Lower leg skin (tissue), 4 donors: Measurements from ENCODE around the gene ELFN1. TPM values are rescaled to one million over a fixed set of nuclear protein-coding genes. Genes with fewer than 3 reads are reported as not detected.

ENCODE experiments used
- DNase-seq, 2 donors: peaks; one replicate each; pipeline ENCODE4 v3.0.0-alpha.2; 2019; ENCODE audit warnings: low spot score in 2 of 2
- H3K4me3 ChIP-seq: fragments of 200-600 bp; sonication (generic); 2 replicates; pipeline ENCODE4 v1.5.1; 2017; ENCODE audit warnings: mild to moderate bottlenecking, low read depth; ENCODE audit not compliant: poor library complexity, severe bottlenecking
- POLR2A ChIP-seq, 2 donors: fragments of 450-650 bp; IDR thresholded peaks; one replicate each; pipeline ENCODE4 v1.6.1; 2016 to 2017; ENCODE audit warnings: antibody characterized with exemption in 2 of 2, mild to moderate bottlenecking in 1 of 2, moderate library complexity in 1 of 2
- WGBS, 2 donors: methylation state at CpG; one replicate each; pipeline ENCODE4 v1.1.5; 2018; 5-methylcytosine and 5-hydroxymethylcytosine counted together
- intact Hi-C: fragments of 100-400 bp; cut with DNase I; formaldehyde crosslinking; loops from one replicate; pipeline ENCODE4 v1.15.0; 2023; ENCODE audit warnings: low total_unique reads
- total RNA-seq, 4 donors: library from RNA; depleted of rRNA; stranded (reverse); fragments of >200 nt; gene quantifications; one replicate each; pipeline ENCODE4 v1.1.0, GENCODE V29; 2016
- TF ChIP-seq, protein P1 (sequence below), 3 donors: fragments of 450-650 bp; IDR thresholded peaks; one replicate each; pipeline ENCODE4 v1.5.1; 2016; ENCODE audit warnings: antibody characterized with exemption in 3 of 3, mild to moderate bottlenecking in 3 of 3, moderate library complexity in 2 of 3

The ELFN1 gene
- total RNA-seq, 4 donors from 2014 or later = 1.2 to 2.6 (median 1.8) TPM

DNA sequence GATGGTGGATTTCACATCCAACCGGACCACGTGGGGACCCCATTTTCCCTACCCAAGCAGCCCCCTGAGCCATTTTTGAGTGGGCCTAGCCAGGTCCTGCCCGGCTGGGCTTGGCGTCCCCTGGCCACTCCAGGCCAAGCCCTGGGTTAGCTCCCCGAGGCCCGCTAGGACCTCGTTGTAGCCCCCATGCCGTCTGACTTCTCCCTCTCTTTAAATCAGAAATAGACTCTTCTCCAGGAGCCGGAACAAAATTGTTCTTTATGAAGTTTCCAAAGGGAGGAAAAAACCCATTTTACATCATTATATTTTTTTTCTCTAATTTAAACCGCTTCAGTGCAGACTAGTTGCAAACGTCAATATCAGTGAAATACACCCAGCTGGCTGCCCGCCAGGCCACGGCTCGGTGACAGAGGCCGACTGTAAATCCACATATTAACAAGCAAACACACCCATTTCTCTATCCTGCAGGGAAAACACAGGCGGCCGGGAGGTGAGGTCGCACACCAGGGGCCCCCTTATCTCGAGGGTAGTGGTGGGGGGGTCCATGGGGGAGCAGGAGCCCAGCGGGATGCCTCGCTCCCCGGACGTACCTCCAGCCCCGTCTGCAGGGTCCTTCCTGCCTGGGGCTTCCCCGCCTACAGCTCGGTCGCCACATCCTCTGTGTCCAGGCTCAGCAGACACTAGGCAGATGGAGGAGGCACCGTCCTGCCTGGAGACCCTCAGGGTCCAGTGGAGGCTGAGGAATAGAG is 72.7 kb downstream of the ELFN1 start:
- no peak overlapping the region for H3K4me3 ChIP-seq
- peak in 1 of 2 donors; percentile 43 for DNase-seq
- 18 to 19% methylated on average over 27 to 28 of the region's 28 CpGs for WGBS, 2 donors
- TF ChIP-seq POLR2A (IDR thresholded peaks at IDR 0.05) = no peak
- TF ChIP-seq, protein P1, sequence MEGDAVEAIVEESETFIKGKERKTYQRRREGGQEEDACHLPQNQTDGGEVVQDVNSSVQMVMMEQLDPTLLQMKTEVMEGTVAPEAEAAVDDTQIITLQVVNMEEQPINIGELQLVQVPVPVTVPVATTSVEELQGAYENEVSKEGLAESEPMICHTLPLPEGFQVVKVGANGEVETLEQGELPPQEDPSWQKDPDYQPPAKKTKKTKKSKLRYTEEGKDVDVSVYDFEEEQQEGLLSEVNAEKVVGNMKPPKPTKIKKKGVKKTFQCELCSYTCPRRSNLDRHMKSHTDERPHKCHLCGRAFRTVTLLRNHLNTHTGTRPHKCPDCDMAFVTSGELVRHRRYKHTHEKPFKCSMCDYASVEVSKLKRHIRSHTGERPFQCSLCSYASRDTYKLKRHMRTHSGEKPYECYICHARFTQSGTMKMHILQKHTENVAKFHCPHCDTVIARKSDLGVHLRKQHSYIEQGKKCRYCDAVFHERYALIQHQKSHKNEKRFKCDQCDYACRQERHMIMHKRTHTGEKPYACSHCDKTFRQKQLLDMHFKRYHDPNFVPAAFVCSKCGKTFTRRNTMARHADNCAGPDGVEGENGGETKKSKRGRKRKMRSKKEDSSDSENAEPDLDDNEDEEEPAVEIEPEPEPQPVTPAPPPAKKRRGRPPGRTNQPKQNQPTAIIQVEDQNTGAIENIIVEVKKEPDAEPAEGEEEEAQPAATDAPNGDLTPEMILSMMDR (IDR thresholded peaks at IDR 0.05) = no peak
- intact Hi-C loops = no loop called here

DNA sequence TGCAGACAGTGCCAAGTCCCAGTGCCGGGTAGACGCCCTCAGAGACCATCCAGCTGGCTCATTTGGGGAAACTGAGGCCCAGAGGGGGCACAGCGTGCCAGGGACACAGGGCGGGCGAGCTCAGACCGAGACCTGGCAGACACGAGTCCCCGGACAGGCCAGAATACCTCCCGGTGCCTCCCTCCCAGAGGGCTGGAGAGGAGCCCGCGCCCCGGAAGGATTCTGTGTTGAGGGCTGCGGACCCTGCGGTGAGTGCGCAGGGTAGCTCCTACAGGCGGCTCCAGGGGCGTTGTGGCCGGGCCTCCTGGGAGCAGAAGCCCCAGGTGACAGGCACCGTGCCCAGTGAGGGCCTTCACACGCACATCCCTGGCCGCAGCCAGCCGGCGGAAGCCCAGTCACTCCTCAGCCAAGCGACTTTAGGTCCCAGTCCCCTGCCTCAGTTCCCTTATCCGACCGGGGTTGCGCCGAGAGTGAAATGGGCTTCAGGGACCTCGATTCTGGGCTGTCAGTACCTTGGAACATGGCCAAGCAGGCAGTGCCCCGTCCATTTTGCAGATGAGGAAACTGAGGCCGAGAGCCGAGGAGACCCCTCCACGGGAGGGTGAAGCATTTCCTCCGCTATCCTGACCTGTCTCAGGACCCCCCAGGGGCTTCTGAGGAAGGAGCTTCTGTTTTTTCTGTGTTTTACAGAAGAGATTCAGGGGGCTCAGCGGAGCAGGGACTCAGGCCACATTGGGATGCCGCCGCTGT is 73.6 kb downstream of the ELFN1 start:
- intact Hi-C loops = no loop called here
- TF ChIP-seq, protein P1 (IDR thresholded peaks at IDR 0.05) = no peak
- TF ChIP-seq POLR2A (IDR thresholded peaks at IDR 0.05) = no peak
- DNase-seq = no peak
- H3K4me3 ChIP-seq = no peak overlapping the region
- WGBS, 2 donors = 85 to 86% methylated on average over 26 to 33 of the region's 37 CpGs

DNA sequence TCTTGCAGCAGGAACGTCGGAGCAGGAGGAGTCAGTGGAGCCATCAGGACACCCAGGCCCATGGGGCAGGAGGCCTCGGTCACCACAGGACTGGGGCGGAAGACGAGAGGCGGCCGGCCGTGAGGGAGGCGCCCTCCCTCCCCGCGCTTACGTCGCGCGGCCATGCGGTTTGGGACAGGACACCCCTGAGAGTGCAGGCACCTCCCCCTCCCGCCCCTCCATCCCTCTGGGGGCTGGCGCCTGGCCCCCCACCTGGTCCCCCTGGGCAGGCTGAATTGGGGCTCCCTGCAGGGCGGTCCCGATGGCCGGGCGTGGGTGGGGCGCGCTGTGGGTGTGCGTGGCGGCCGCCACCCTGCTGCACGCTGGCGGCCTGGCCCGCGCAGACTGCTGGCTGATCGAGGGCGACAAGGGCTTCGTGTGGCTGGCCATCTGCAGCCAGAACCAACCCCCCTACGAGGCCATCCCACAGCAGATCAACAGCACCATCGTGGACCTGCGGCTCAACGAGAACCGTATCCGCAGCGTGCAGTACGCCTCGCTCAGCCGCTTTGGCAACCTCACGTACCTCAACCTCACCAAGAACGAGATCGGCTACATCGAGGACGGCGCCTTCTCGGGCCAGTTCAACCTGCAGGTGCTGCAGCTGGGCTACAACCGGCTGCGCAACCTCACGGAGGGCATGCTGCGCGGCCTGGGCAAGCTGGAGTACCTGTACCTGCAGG is 74.4 kb downstream of the ELFN1 start:
- H3K4me3 ChIP-seq = no peak overlapping the region
- intact Hi-C loops = no loop called here
- TF ChIP-seq POLR2A (IDR thresholded peaks at IDR 0.05) = no peak
- TF ChIP-seq, protein P1 (IDR thresholded peaks at IDR 0.05) = no peak
- DNase-seq = no peak
- WGBS, 2 donors = 94 to 95% methylated on average over 48 to 50 of the region's 56 CpGs

DNA sequence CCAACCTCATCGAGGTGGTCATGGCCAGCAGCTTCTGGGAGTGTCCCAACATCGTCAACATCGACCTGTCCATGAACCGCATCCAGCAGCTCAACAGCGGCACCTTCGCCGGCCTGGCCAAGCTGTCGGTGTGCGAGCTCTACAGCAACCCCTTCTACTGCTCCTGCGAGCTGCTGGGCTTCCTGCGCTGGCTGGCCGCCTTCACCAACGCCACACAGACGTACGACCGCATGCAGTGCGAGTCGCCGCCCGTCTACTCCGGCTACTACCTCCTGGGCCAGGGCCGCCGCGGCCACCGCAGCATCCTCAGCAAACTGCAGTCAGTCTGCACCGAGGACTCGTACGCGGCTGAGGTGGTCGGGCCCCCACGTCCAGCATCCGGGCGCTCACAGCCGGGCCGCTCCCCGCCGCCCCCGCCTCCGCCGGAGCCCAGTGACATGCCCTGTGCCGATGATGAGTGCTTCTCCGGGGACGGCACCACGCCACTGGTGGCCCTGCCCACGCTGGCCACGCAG is 75.0 kb downstream of the ELFN1 start:
- DNase-seq = no peak
- intact Hi-C loops = no loop called here
- no peak for TF ChIP-seq POLR2A (IDR thresholded peaks at IDR 0.05)
- TF ChIP-seq, protein P1 (IDR thresholded peaks at IDR 0.05) = no peak
- 96 to 97% methylated on average over 36 to 46 of the region's 46 CpGs for WGBS, 2 donors
- no peak overlapping the region for H3K4me3 ChIP-seq

DNA sequence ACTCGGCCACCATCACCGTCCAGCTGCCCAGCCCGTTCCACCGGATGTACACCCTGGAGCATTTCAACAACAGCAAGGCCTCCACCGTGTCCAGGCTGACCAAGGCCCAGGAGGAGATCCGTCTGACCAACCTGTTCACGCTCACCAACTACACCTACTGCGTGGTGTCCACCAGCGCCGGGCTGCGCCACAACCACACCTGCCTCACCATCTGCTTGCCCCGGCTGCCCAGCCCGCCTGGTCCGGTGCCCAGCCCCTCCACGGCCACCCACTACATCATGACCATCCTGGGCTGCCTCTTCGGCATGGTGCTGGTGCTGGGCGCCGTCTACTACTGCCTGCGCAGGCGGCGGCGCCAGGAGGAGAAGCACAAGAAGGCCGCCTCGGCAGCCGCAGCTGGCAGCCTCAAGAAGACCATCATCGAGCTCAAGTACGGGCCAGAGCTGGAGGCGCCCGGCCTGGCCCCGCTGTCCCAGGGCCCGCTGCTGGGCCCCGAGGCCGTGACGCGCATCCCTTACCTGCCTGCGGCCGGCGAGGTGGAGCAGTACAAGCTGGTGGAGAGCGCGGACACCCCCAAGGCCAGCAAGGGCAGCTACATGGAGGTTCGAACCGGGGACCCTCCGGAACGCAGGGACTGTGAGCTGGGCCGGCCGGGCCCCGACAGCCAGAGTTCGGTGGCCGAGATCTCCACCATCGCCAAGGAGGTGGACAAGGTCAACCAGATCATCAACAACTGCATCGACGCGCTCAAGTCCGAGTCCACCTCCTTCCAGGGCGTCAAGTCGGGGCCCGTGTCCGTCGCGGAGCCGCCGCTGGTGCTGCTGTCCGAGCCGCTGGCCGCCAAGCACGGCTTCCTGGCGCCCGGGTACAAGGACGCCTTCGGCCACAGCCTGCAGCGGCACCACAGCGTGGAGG is 75.8 kb downstream of the ELFN1 start:
- WGBS, 2 donors = 96 to 97% methylated on average over 70 to 72 of the region's 72 CpGs
- intact Hi-C loops = no loop called here
- H3K4me3 ChIP-seq = no peak overlapping the region
- TF ChIP-seq, protein P1 (IDR thresholded peaks at IDR 0.05) = no peak
- TF ChIP-seq POLR2A (IDR thresholded peaks at IDR 0.05) = no peak
- DNase-seq = no peak
